HEK293 (cell line): Measurements from ENCODE around the gene LARP1.

Source experiments
- FEZF1 ChIP-seq: fragments of 450-650 bp; formaldehyde crosslinking; IDR thresholded peaks from 2 replicates; pipeline ENCODE4 v1.5.1; 2016; ENCODE audit warnings: missing biosample characterization, missing genetic modification characterization
- HOXC10 ChIP-seq: sonication (generic); formaldehyde crosslinking; IDR thresholded peaks from 2 replicates; pipeline ENCODE4 v1.8.1; 2023; ENCODE audit warnings: mild to moderate bottlenecking, missing genetic modification reagents
- KLF9 ChIP-seq: fragments of 450-650 bp; formaldehyde crosslinking; IDR thresholded peaks from 2 replicates; pipeline ENCODE4 v1.5.1; 2016; ENCODE audit warnings: missing biosample characterization, missing genetic modification characterization, low read depth
- YY1 ChIP-seq: fragments of 450-650 bp; formaldehyde crosslinking; IDR thresholded peaks from 2 replicates; pipeline ENCODE4 v1.5.1; 2018; ENCODE audit warnings: missing biosample characterization, missing genetic modification characterization
- ZBTB26 ChIP-seq: fragments of 450-650 bp; formaldehyde crosslinking; optimal IDR thresholded peaks from 2 replicates; pipeline ENCODE3; 2016; ENCODE audit warnings: missing biosample characterization, mild to moderate bottlenecking, missing genetic modification characterization
- ZIC2 ChIP-seq: fragments of 450-650 bp; formaldehyde crosslinking; IDR thresholded peaks from 2 replicates; pipeline ENCODE4 v1.5.1; 2016; ENCODE audit warnings: missing biosample characterization, missing genetic modification characterization
- ZNF121 ChIP-seq: fragments of 450-650 bp; formaldehyde crosslinking; IDR thresholded peaks from 2 replicates; pipeline ENCODE4 v1.5.1; 2016; ENCODE audit warnings: missing biosample characterization, missing genetic modification characterization
- ZNF148 ChIP-seq: fragments of 450-650 bp; formaldehyde crosslinking; IDR thresholded peaks from 2 replicates; pipeline ENCODE4 v1.5.0; 2017; ENCODE audit warnings: missing biosample characterization, missing genetic modification characterization, borderline replicate concordance
- ZNF2 ChIP-seq: fragments of 450-650 bp; formaldehyde crosslinking; IDR thresholded peaks from 2 replicates; pipeline ENCODE4 v1.5.1; 2016; ENCODE audit warnings: missing biosample characterization, missing genetic modification characterization
- ZNF211 ChIP-seq: fragments of 450-650 bp; formaldehyde crosslinking; IDR thresholded peaks from 2 replicates; pipeline ENCODE4 v1.5.1; 2016; ENCODE audit warnings: low read depth, missing biosample characterization, missing genetic modification characterization
- ZNF221 ChIP-seq: fragments of 450-650 bp; formaldehyde crosslinking; IDR thresholded peaks from 2 replicates; pipeline ENCODE4 v1.5.1; 2017; ENCODE audit warnings: missing biosample characterization, missing genetic modification characterization, borderline replicate concordance
- ZNF341 ChIP-seq: fragments of 450-650 bp; formaldehyde crosslinking; IDR thresholded peaks from 2 replicates; pipeline ENCODE4; 2016; ENCODE audit warnings: low read depth, missing biosample characterization, missing genetic modification characterization
- ZNF354C ChIP-seq: fragments of 450-650 bp; formaldehyde crosslinking; IDR thresholded peaks from 2 replicates; pipeline ENCODE4 v1.5.1; 2016; ENCODE audit warnings: missing biosample characterization, missing genetic modification characterization, low read depth, borderline replicate concordance
- ZNF423 ChIP-seq: fragments of 450-650 bp; formaldehyde crosslinking; IDR thresholded peaks from 2 replicates; pipeline ENCODE4 v1.5.1; 2016; ENCODE audit warnings: missing biosample characterization, missing genetic modification characterization
- ZNF433 ChIP-seq: fragments of 450-650 bp; formaldehyde crosslinking; IDR thresholded peaks from 2 replicates; pipeline ENCODE4 v1.5.1; 2016; ENCODE audit warnings: missing biosample characterization, missing genetic modification characterization, low read depth
- ZNF473 ChIP-seq: fragments of 450-650 bp; formaldehyde crosslinking; IDR thresholded peaks from 2 replicates; pipeline ENCODE4 v1.5.1; 2017; ENCODE audit warnings: missing biosample characterization, missing genetic modification characterization
- ZNF529 ChIP-seq: fragments of 450-650 bp; formaldehyde crosslinking; IDR thresholded peaks from 2 replicates; pipeline ENCODE4 v1.5.1; 2017; ENCODE audit warnings: missing genetic modification characterization, missing biosample characterization; ENCODE audit not compliant: insufficient replicate concordance
- ZNF558 ChIP-seq: fragments of 450-650 bp; formaldehyde crosslinking; IDR thresholded peaks from 2 replicates; pipeline ENCODE4 v1.5.1; 2016; ENCODE audit warnings: missing biosample characterization, missing genetic modification characterization
- ZNF580 ChIP-seq: fragments of 450-650 bp; formaldehyde crosslinking; IDR thresholded peaks from 2 replicates; pipeline ENCODE4 v1.5.1; 2016; ENCODE audit warnings: missing biosample characterization, missing genetic modification characterization
- ZNF596 ChIP-seq: fragments of 450-650 bp; IDR thresholded peaks from 2 replicates; pipeline ENCODE4 v1.5.0; 2018; ENCODE audit warnings: missing biosample characterization, mild to moderate bottlenecking, missing genetic modification characterization, moderate library complexity
- ZNF670 ChIP-seq: fragments of 450-650 bp; formaldehyde crosslinking; IDR thresholded peaks from 2 replicates; pipeline ENCODE4 v1.5.1; 2016; ENCODE audit warnings: missing biosample characterization, missing genetic modification characterization, low read depth
- ZNF776 ChIP-seq: fragments of 450-650 bp; formaldehyde crosslinking; IDR thresholded peaks from 2 replicates; pipeline ENCODE4 v1.5.0; 2017; ENCODE audit warnings: missing biosample characterization, missing genetic modification characterization, borderline replicate concordance
- ZNF792 ChIP-seq: fragments of 450-650 bp; formaldehyde crosslinking; IDR thresholded peaks from 2 replicates; pipeline ENCODE4 v1.5.1; 2016; ENCODE audit warnings: missing biosample characterization, missing genetic modification characterization
- ZNF837 ChIP-seq: fragments of 450-650 bp; formaldehyde crosslinking; IDR thresholded peaks from 2 replicates; pipeline ENCODE4 v1.5.1; 2016; ENCODE audit warnings: missing biosample characterization, missing genetic modification characterization
- ZSCAN4 ChIP-seq: fragments of 450-650 bp; formaldehyde crosslinking; IDR thresholded peaks from 2 replicates; pipeline ENCODE4 v1.5.1; 2017; ENCODE audit warnings: missing biosample characterization, missing genetic modification characterization
- TF ChIP-seq, protein P1 (sequence below): fragments of 450-650 bp; formaldehyde crosslinking; IDR thresholded peaks from 2 replicates; pipeline ENCODE4 v1.5.1; 2016; ENCODE audit warnings: missing biosample characterization, missing genetic modification characterization, borderline replicate concordance
- TF ChIP-seq, protein P2 (sequence below): fragments of 450-650 bp; formaldehyde crosslinking; IDR thresholded peaks from 2 replicates; pipeline ENCODE4 v1.5.1; 2016; ENCODE audit warnings: missing biosample characterization, missing genetic modification characterization

The LARP1 gene

GRCh38 chr5:154858297-154858971 is 103.3 kb downstream of the LARP1 start, which contains the start of gene CNOT8 (continued):
- no peak for TF ChIP-seq ZNF670 (tag by site-specific recombination)
- no peak; the same call in 1 of the 2 replicates for TF ChIP-seq ZNF341 (tag by site-specific recombination)
- peak; percentile 34 for TF ChIP-seq ZIC2 (tag by site-specific recombination)
- TF ChIP-seq ZNF473 (tag by site-specific recombination), result no peak
- TF ChIP-seq ZNF776 (tag by site-specific recombination), result no peak
- no peak for TF ChIP-seq ZNF354C
- TF ChIP-seq ZNF221 (tag by site-specific recombination), result no peak
- peak; percentile 100 for TF ChIP-seq ZBTB26 (tag by site-specific recombination)
- no peak; the same call in 1 of the 2 replicates for TF ChIP-seq ZNF596
- no peak for TF ChIP-seq ZNF837 (tag by site-specific recombination)
- TF ChIP-seq ZNF792 (tag by site-specific recombination), result no peak
- TF ChIP-seq ZNF2, result 0 out of 2 replicates have a peak, but pooled peaks have one; percentile 36
- peak; percentile 55; the same call in 1 of the 2 replicates for TF ChIP-seq ZNF580
- no peak for TF ChIP-seq ZNF529 (tag by site-specific recombination)
- peak; percentile 74; the same call in 1 of the 2 replicates for TF ChIP-seq KLF9 (tag by site-specific recombination)
- TF ChIP-seq HOXC10 (CRISPR knock-in tag), result no peak
- TF ChIP-seq, protein P1, sequence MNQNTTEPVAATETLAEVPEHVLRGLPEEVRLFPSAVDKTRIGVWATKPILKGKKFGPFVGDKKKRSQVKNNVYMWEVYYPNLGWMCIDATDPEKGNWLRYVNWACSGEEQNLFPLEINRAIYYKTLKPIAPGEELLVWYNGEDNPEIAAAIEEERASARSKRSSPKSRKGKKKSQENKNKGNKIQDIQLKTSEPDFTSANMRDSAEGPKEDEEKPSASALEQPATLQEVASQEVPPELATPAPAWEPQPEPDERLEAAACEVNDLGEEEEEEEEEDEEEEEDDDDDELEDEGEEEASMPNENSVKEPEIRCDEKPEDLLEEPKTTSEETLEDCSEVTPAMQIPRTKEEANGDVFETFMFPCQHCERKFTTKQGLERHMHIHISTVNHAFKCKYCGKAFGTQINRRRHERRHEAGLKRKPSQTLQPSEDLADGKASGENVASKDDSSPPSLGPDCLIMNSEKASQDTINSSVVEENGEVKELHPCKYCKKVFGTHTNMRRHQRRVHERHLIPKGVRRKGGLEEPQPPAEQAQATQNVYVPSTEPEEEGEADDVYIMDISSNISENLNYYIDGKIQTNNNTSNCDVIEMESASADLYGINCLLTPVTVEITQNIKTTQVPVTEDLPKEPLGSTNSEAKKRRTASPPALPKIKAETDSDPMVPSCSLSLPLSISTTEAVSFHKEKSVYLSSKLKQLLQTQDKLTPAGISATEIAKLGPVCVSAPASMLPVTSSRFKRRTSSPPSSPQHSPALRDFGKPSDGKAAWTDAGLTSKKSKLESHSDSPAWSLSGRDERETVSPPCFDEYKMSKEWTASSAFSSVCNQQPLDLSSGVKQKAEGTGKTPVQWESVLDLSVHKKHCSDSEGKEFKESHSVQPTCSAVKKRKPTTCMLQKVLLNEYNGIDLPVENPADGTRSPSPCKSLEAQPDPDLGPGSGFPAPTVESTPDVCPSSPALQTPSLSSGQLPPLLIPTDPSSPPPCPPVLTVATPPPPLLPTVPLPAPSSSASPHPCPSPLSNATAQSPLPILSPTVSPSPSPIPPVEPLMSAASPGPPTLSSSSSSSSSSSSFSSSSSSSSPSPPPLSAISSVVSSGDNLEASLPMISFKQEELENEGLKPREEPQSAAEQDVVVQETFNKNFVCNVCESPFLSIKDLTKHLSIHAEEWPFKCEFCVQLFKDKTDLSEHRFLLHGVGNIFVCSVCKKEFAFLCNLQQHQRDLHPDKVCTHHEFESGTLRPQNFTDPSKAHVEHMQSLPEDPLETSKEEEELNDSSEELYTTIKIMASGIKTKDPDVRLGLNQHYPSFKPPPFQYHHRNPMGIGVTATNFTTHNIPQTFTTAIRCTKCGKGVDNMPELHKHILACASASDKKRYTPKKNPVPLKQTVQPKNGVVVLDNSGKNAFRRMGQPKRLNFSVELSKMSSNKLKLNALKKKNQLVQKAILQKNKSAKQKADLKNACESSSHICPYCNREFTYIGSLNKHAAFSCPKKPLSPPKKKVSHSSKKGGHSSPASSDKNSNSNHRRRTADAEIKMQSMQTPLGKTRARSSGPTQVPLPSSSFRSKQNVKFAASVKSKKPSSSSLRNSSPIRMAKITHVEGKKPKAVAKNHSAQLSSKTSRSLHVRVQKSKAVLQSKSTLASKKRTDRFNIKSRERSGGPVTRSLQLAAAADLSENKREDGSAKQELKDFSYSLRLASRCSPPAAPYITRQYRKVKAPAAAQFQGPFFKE (tag by site-specific recombination), result no peak
- TF ChIP-seq FEZF1 (tag by site-specific recombination), result no peak
- TF ChIP-seq, protein P2, sequence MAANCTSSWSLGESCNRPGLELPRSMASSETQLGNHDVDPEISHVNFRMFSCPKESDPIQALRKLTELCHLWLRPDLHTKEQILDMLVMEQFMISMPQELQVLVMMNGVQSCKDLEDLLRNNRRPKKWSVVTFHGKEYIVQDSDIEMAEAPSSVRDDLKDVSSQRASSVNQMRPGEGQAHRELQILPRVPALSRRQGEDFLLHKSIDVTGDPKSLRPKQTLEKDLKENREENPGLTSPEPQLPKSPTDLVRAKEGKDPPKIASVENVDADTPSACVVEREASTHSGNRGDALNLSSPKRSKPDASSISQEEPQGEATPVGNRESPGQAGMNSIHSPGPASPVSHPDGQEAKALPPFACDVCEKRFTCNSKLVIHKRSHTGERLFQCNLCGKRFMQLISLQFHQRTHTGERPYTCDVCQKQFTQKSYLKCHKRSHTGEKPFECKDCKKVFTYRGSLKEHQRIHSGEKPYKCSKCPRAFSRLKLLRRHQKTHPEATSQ (tag by site-specific recombination), result no peak
- TF ChIP-seq ZNF423 (tag by site-specific recombination), result no peak
- TF ChIP-seq YY1 (tag by site-specific recombination), result 0 out of 2 replicates have a peak, but pooled peaks have one; percentile 8
- TF ChIP-seq ZNF121 (tag by site-specific recombination), result no peak
- TF ChIP-seq ZNF148 (tag by site-specific recombination), result no peak
- TF ChIP-seq ZNF558 (tag by site-specific recombination), result no peak
- TF ChIP-seq ZNF211, result no peak
- TF ChIP-seq ZSCAN4 (tag by site-specific recombination), result no peak
- no peak for TF ChIP-seq ZNF433 (tag by site-specific recombination)
